ENCODE data around the gene EGR4.

The EGR4 gene

DNA sequence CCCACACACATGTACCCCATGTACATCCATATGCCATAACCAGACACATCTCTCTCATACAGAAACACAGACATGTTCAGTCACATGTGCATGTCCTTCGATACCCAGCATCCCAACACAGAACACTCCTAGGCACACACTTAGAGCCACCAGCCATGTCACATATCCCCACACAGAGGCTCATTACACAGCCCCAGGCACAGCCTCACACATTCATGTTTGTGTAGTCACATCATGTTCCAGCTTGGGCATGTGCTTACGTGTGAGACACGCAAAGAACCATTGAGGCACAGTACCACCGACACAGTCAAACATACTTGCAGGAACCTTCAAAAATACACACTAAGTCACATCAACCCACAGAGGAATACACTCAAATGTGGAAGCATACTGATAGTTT, 26.3 kb downstream of the EGR4 start:
- Histone ChIP-seq H3F3A (ENCODE audit: control insufficient read depth, insufficient read depth) (no peaks in the 10 kb centered on the region; the same call in 1 of the 2 replicates), H4K20me1 (ENCODE audit: control insufficient read depth, insufficient read depth, low read depth, low read length) (peaks cover 8% of the 10 kb centered on the region), H3K9me3 (ENCODE audit: control insufficient read depth, insufficient read depth, low read length) (no peaks in the 10 kb centered on the region), H3K27me3 (ENCODE audit: control insufficient read depth, low read length) (no peaks in the 10 kb centered on the region), H3K27ac (ENCODE audit: low read depth, low read length) (no peak overlapping the region), H3K9me2 (replicated peaks; ENCODE audit: control insufficient read depth, low read length) (no peaks in the 10 kb centered on the region), H3K4me1 (ENCODE audit: control insufficient read depth, low read length) (peaks cover 5% of the 10 kb centered on the region), H3K4me3 (ENCODE audit: low read length) (no peak overlapping the region), H3K4me2 (ENCODE audit: low read length) (no peak overlapping the region), H3K36me3 (ENCODE audit: control insufficient read depth, low read length) (peaks cover 82% of the 10 kb centered on the region), H3K79me2 (ENCODE audit: control insufficient read depth, low read length) (peaks cover 55% of the 10 kb centered on the region)
- TF ChIP-seq EZH2phosphoT487 (IDR thresholded peaks at IDR 0.05; ENCODE audit: borderline replicate concordance, low read length) = no peak
- TF ChIP-seq, protein P1, sequence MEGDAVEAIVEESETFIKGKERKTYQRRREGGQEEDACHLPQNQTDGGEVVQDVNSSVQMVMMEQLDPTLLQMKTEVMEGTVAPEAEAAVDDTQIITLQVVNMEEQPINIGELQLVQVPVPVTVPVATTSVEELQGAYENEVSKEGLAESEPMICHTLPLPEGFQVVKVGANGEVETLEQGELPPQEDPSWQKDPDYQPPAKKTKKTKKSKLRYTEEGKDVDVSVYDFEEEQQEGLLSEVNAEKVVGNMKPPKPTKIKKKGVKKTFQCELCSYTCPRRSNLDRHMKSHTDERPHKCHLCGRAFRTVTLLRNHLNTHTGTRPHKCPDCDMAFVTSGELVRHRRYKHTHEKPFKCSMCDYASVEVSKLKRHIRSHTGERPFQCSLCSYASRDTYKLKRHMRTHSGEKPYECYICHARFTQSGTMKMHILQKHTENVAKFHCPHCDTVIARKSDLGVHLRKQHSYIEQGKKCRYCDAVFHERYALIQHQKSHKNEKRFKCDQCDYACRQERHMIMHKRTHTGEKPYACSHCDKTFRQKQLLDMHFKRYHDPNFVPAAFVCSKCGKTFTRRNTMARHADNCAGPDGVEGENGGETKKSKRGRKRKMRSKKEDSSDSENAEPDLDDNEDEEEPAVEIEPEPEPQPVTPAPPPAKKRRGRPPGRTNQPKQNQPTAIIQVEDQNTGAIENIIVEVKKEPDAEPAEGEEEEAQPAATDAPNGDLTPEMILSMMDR (IDR thresholded peaks at IDR 0.05; ENCODE audit: low read depth, low read length, poor library complexity, severe bottlenecking) = no peak

DNA sequence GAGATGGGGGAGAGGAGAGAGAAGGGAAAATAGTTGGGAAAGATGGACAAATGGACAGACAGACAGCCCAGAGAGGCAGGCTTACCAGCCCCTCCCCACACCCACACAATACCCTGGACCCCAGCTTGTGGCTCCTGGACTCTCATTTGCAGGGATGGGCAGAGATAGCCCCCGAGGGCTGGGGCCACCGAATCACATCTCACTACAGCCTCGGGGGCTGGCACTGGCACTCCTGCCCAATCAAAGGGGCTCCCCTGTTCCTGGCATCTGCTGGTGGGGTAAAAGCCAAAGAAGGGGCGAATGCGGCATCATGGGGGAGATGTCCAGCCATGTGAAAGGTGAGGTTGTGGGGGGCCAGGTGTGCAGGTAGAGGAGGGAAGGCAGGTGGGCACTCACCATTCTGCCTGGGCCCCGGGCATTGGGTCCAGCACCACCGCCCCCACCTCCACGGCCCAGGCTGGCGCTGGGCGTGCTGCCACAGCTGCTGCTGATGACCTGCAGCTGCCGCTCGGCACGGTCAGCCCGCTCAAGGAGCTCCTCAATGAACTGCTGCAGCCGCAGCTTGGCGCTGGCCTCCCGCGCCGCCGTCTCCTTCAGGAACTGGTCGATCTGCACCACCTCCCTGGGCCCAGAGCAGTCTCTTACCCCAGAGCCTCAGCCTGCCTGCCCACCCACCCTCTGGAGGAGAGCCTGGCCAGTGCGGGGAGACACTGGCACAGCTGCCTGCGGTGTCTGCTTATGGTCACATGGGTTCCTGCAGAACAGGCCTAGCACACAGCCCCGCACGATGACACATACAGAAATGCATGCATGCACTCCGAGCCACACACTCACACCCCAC, 27.1 kb downstream of the EGR4 start:
- no peaks in the 10 kb centered on the region for H3K27me3 ChIP-seq (ENCODE audit: control insufficient read depth, low read length)
- TF ChIP-seq, protein P1 (IDR thresholded peaks at IDR 0.05; ENCODE audit: low read depth, low read length, poor library complexity, severe bottlenecking) = no peak
- no peak for TF ChIP-seq EZH2phosphoT487 (IDR thresholded peaks at IDR 0.05; ENCODE audit: borderline replicate concordance, low read length)
- peaks cover 5% of the 10 kb centered on the region for H3K4me1 ChIP-seq (ENCODE audit: control insufficient read depth, low read length)
- no peaks in the 10 kb centered on the region; the same call in 1 of the 2 replicates for H3F3A ChIP-seq (ENCODE audit: control insufficient read depth, insufficient read depth)
- H3K27ac ChIP-seq (ENCODE audit: low read depth, low read length) = no peak overlapping the region
- H4K20me1 ChIP-seq (ENCODE audit: control insufficient read depth, insufficient read depth, low read depth, low read length) = peaks cover 7% of the 10 kb centered on the region; the same call in 1 of the 2 replicates
- no peaks in the 10 kb centered on the region for H3K9me2 ChIP-seq (replicated peaks; ENCODE audit: control insufficient read depth, low read length)
- H3K36me3 ChIP-seq (ENCODE audit: control insufficient read depth, low read length) = peaks cover 82% of the 10 kb centered on the region
- H3K9me3 ChIP-seq (ENCODE audit: control insufficient read depth, insufficient read depth, low read length) = no peaks in the 10 kb centered on the region
- H3K4me3 ChIP-seq (ENCODE audit: low read length) = no peak overlapping the region
- peaks cover 48% of the 10 kb centered on the region for H3K79me2 ChIP-seq (ENCODE audit: control insufficient read depth, low read length)
- H3K4me2 ChIP-seq (ENCODE audit: low read length) = no peak overlapping the region

DNA sequence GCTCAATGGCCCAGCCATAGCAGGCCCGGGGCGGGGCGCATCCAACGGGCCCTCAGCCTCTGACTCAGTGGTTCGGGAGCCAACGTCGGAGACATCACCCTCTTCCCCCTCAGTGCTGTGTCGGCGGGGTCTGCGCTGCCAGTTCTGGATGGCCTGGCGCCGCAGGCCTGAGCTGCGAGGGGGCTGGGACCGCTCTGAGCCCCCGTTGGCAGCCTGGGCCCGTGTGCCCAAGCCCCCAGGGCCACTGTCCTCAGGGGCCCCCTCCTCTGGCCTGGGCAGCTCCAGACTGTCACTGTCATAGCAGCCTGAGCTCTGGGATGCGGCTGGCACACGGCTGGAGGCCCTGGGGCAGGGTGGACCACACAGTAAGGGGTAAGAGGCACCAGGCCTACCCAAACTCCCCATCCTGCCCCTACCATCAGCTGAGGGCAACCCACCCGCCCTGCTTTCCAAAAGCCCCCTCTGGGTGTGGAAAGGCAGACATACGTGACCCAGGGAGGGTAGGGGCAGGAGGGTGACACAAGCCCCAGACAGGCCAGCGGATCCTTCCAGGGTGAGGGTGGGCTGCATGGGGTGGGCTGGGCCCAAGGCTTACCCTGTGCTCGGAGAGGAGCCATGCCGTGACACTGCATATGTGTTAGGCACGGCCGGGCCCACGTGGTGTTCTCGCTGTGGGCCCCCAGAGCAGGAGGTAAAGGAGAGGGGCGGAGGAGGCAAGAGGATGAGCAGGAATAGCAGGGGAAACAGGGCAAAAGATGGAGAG, 27.9 kb downstream of the EGR4 start:
- no peak overlapping the region for H3K4me2 ChIP-seq (ENCODE audit: low read length)
- H3K79me2 ChIP-seq (ENCODE audit: control insufficient read depth, low read length) = peaks cover 40% of the 10 kb centered on the region
- peaks cover 5% of the 10 kb centered on the region for H3K4me1 ChIP-seq (ENCODE audit: control insufficient read depth, low read length)
- H3K4me3 ChIP-seq (ENCODE audit: low read length) = no peak overlapping the region
- no peaks in the 10 kb centered on the region for H3K9me3 ChIP-seq (ENCODE audit: control insufficient read depth, insufficient read depth, low read length)
- peaks cover 80% of the 10 kb centered on the region for H3K36me3 ChIP-seq (ENCODE audit: control insufficient read depth, low read length)
- TF ChIP-seq, protein P1 (IDR thresholded peaks at IDR 0.05; ENCODE audit: low read depth, low read length, poor library complexity, severe bottlenecking) = no peak
- TF ChIP-seq EZH2phosphoT487 (IDR thresholded peaks at IDR 0.05; ENCODE audit: borderline replicate concordance, low read length) = no peak
- H3K27me3 ChIP-seq (ENCODE audit: control insufficient read depth, low read length) = no peaks in the 10 kb centered on the region
- no peaks in the 10 kb centered on the region; the same call in 1 of the 2 replicates for H3F3A ChIP-seq (ENCODE audit: control insufficient read depth, insufficient read depth)
- H3K27ac ChIP-seq (ENCODE audit: low read depth, low read length) = no peak overlapping the region
- H3K9me2 ChIP-seq (replicated peaks; ENCODE audit: control insufficient read depth, low read length) = no peaks in the 10 kb centered on the region
- peaks cover 7% of the 10 kb centered on the region; the same call in 1 of the 2 replicates for H4K20me1 ChIP-seq (ENCODE audit: control insufficient read depth, insufficient read depth, low read depth, low read length)
